Omental fat pad (tissue), 4 donors: Measurements from ENCODE around the gene HLA-DRA. TPM values are rescaled to one million over a fixed set of nuclear protein-coding genes. Genes with fewer than 3 reads are reported as not detected.

ENCODE experiments used
- ATAC-seq: fragments of 150-250 bp; one replicate; pipeline ENCODE4 v1.9.1; 2016; ENCODE audit warnings: mild to moderate bottlenecking, moderate library complexity; ENCODE audit not compliant: low FRiP score
- DNase-seq: peaks from one replicate; pipeline ENCODE4 v3.0.0-alpha.2; 2019; ENCODE audit warnings: low spot score
- total RNA-seq, 4 donors: library from RNA; depleted of rRNA; stranded (reverse); fragments of >200 nt; gene quantifications; one replicate each; pipeline ENCODE4 v1.1.0, GENCODE V29; 2016
- TF ChIP-seq, protein P1 (sequence below), 3 donors: fragments of 450-650 bp; IDR thresholded peaks; one replicate each; pipeline ENCODE4 v1.5.1; 2016 to 2017; ENCODE audit warnings: antibody characterized with exemption in 3 of 3, mild to moderate bottlenecking in 3 of 3, moderate library complexity in 2 of 3

HLA-DRA gene
- total RNA-seq, 4 donors from 2014 or later, result 102 to 437 (median 303) TPM

DNA sequence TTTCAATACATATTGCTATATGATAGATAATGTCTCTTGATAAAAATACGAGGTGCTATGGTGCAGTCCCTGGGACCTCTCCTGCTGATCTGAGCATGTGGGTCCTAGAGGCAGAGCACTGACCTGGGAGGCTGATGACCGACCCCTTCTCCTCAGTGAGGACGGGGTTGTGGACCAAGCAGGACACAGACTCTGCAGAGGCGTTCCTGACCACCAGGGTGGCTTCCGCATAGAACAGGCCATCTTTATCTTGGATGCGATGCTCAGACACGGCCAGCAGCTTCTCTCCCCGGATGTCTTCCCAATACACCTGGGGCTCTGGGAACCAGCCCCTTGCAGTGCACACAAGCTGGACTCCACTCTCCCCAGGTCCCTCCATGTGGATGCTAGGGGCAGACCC, 36.9 kb upstream of the HLA-DRA start:
- ATAC-seq (no peak), DNase-seq (no peak)
- TF ChIP-seq, protein P1, sequence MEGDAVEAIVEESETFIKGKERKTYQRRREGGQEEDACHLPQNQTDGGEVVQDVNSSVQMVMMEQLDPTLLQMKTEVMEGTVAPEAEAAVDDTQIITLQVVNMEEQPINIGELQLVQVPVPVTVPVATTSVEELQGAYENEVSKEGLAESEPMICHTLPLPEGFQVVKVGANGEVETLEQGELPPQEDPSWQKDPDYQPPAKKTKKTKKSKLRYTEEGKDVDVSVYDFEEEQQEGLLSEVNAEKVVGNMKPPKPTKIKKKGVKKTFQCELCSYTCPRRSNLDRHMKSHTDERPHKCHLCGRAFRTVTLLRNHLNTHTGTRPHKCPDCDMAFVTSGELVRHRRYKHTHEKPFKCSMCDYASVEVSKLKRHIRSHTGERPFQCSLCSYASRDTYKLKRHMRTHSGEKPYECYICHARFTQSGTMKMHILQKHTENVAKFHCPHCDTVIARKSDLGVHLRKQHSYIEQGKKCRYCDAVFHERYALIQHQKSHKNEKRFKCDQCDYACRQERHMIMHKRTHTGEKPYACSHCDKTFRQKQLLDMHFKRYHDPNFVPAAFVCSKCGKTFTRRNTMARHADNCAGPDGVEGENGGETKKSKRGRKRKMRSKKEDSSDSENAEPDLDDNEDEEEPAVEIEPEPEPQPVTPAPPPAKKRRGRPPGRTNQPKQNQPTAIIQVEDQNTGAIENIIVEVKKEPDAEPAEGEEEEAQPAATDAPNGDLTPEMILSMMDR (IDR thresholded peaks at IDR 0.05), result no peak

DNA sequence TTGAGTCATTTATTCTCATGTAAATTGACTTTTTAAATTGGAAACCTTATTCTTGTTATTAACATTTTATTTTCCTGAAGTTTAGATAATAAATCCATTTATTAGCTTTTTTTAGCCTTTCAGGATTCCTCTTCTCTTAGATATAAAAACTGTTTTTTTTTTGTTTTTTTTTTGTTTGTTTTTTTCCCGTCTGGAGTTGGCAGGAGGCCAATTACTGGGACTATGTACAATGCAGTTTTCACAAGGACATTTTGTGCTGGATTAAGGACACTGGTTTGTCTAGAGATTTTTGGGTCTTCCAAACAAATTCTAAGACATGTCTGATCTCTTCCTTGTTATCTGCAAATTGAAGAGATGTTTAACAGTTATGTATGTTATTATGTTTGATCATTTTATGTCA, 34.0 kb upstream of the HLA-DRA start:
- TF ChIP-seq, protein P1 (IDR thresholded peaks at IDR 0.05), result no peak

DNA sequence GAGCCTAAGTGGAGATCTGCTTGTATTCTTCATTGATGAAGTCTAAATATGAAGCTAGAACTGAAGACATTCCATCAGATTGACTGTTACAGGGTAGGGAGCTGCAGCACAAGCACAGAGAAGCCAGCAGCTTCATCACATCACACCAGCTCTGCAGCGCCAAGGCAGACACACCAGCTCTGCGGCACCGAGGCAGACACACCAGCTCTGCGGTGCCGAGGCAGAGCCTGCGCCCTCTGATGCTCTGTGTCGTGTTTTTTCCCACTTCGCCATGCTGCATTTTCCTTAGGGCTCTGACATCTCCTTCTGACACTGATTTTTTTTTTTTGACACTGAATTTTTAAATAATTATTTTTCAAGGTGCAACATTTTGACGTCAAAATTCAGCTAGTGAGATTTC, 33.5 kb upstream of the HLA-DRA start:
- TF ChIP-seq, protein P1 (IDR thresholded peaks at IDR 0.05), result no peak
- DNase-seq, result no peak
- no peak for ATAC-seq

More for the DNA sequence above, 34.0 kb upstream of the HLA-DRA start:
- DNase-seq (no peak), ATAC-seq (no peak)

DNA sequence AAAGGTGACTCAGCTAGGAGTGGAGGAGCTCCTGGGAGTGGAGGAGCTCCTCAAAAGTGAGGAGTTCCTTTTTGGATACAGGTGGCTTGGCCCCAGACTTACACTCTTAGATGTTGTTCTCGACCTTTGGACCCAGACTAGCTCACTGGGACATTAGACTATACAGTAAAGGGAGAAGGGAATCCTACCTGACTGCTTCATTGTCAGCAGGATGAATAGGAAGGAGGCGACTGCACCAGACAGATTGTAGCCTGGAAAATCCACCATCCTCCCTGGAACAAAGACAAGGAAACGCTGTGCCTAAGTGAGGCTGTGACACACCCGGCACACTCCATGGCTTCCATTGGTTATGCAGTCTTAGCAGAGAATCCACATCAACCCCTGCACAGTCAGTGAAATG, 32.8 kb upstream of the HLA-DRA start, which contains the start of gene BTNL2:
Gene BTNL2 (minus strand): TSS at position 325 of the 400 bp plus-strand sequence. CDS start 58 bp downstream, at position 267.
- no peak for DNase-seq
- no peak for ATAC-seq
- TF ChIP-seq, protein P1 (IDR thresholded peaks at IDR 0.05), result no peak

DNA sequence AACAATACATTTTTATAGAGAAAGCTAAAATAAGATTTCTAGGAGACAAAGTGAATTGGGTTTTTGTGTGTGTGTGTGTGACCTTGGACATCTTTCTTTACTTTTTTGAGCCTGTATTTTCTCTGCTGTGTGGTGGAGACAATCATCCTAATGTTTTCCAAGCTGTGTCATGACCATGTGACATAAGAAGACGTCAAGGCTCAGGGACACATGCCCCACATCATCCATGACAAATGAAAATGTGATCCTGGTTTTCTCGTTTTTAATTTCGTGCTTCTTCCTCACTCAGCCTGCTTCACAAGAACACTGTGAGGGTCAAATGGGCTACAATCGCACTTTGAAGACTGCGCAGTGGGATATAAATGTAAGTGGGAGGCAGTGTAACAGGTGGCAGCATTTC, 28.8 kb upstream of the HLA-DRA start:
- no peak for ATAC-seq

DNA sequence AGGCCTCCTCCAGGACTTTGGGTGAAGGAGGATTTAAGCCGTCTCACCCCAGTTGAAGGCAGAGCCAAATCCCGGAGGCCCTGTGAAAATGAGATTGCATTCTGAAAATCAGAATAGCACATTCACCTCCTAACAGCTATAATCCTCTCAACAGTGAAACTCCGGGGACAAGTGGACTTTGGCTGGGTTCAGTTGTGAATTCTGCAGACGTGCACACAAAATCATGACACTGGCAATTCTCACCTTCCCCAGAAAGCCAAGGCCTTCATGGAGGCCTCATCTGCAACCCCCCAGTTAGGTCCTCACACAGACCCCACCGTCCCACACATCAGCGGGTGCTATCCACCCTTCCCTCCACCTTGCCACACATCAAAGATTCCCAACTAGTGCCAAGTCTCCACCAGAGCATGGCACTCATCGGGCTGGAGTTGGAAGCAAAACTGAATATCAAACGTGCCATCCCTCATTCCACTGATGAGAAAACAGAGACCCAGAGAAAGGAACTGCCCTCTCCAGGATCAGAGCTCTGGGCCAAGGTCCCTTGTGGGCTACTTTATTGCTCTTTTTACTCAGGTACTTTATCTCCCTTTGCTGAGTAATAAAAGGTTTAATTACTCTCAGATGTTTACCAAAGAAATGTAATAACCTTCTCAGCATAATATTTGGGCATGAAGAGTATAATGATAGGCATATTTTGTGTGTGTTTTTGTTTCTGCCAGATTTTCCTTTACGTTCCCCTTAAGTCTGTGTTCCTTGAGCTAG, 27.9 kb upstream of the HLA-DRA start:
- TF ChIP-seq, protein P1 (IDR thresholded peaks at IDR 0.05), result no peak
- ATAC-seq, result no peak
- no peak for DNase-seq

More for the DNA sequence above, 28.8 kb upstream of the HLA-DRA start:
- TF ChIP-seq, protein P1 (IDR thresholded peaks at IDR 0.05), result no peak
- no peak for DNase-seq
